HepG2 (cell line): Measurements from ENCODE around the gene IRGQ. TPM values are rescaled to one million over a fixed set of nuclear protein-coding genes. Genes with fewer than 3 reads are reported as not detected.
A peak's percentile ranks its signal among the peaks of the same experiment; 100 is the strongest.

ENCODE experiments used
- ASH2L ChIP-seq: fragments of 300-600, 200-600 bp; sonication (generic); IDR thresholded peaks from 2 replicates; pipeline ENCODE4 v1.7.0; 2017; ENCODE audit warnings: low read depth, mild to moderate bottlenecking, moderate library complexity, mixed read lengths, low read length; ENCODE audit not compliant: insufficient read length
- CBFB ChIP-seq: sonication (generic); formaldehyde crosslinking; IDR thresholded peaks from 2 replicates; pipeline ENCODE4 v1.4.0; 2020; ENCODE audit warnings: missing genetic modification reagents
- FIP1L1 ChIP-seq: fragments of 200-400 bp; formaldehyde crosslinking; IDR thresholded peaks from 2 replicates; pipeline ENCODE4 v1.6.1; 2018; ENCODE audit warnings: low read depth, mild to moderate bottlenecking, low read length, moderate library complexity, borderline replicate concordance; ENCODE audit not compliant: insufficient read depth
- GLI4 ChIP-seq: sonication (generic); formaldehyde crosslinking; IDR thresholded peaks from 2 replicates; pipeline ENCODE4 v1.5.1; 2020; ENCODE audit warnings: missing genetic modification reagents, mild to moderate bottlenecking, moderate library complexity, borderline replicate concordance
- KDM6A ChIP-seq: IDR thresholded peaks from 2 replicates; pipeline ENCODE4 v1.6.1; 2016; ENCODE audit warnings: low read depth
- PRMT3 ChIP-seq: sonication (generic); formaldehyde crosslinking; IDR thresholded peaks from 2 replicates; pipeline ENCODE4 v1.8.1; 2022; ENCODE audit warnings: low read depth, mild to moderate bottlenecking, moderate library complexity, missing genetic modification reagents, borderline replicate concordance
- SAP130 ChIP-seq: IDR thresholded peaks from 2 replicates; pipeline ENCODE4 v1.6.1; 2016; ENCODE audit warnings: low read depth
- YEATS4 ChIP-seq: sonication (generic); formaldehyde crosslinking; IDR thresholded peaks from 2 replicates; pipeline ENCODE4 v1.4.0; 2020; ENCODE audit warnings: missing genetic modification reagents, borderline replicate concordance
- ZNF160 ChIP-seq: sonication (generic); formaldehyde crosslinking; IDR thresholded peaks from 2 replicates; pipeline ENCODE4 v1.8.0; 2022; ENCODE audit warnings: mild to moderate bottlenecking, inconsistent platforms, missing genetic modification reagents
- ZNF331 ChIP-seq: sonication (generic); formaldehyde crosslinking; IDR thresholded peaks from 2 replicates; pipeline ENCODE4 v1.4.0; 2020; ENCODE audit warnings: missing genetic modification reagents
- polyA plus RNA-seq, 8 experiments: library from polyadenylated mRNA; depleted of rRNA in 3 of 8; stranded (reverse) in 7 of 8; unstranded in 1 of 8; fragments of >200 nt; fragmentation: Illumina TruSeq in 4 of 8; extraction: Trizol in 4 of 8; gene quantifications; 2 replicates each; pipeline versions ENCODE4 v1.2.1 to v1.2.3, GENCODE V29; 2011 to 2016; ENCODE audit warnings: low read depth in 4 of 8, missing spikeins in 1 of 8, mixed read lengths in 1 of 8; ENCODE audit not compliant: insufficient read depth in 1 of 8
- total RNA-seq, 5 experiments: library from RNA; depleted of rRNA; stranded (reverse); fragments of >200 nt; fragmentation: Illumina TruSeq; extraction: Trizol; gene quantifications; 2 replicates each; pipeline ENCODE4 v1.2.3, GENCODE V29; 2016; ENCODE audit warnings: low read depth in 1 of 5
- TF ChIP-seq, protein P1 (sequence below): sonication (generic); formaldehyde crosslinking; IDR thresholded peaks from 2 replicates; pipeline ENCODE4 v1.4.0; 2020; ENCODE audit warnings: missing genetic modification reagents
- TF ChIP-seq, protein P2 (sequence below): sonication (generic); formaldehyde crosslinking; IDR thresholded peaks from 2 replicates; pipeline ENCODE4 v1.4.0; 2020; ENCODE audit warnings: missing genetic modification reagents, mild to moderate bottlenecking, borderline replicate concordance
- TF ChIP-seq, protein P3 (sequence below): sonication (generic); formaldehyde crosslinking; conservative IDR thresholded peaks from 2 replicates; pipeline ENCODE4 v1.8.1; 2023; ENCODE audit warnings: missing genetic modification reagents
- TF ChIP-seq, protein P4 (sequence below): sonication (generic); formaldehyde crosslinking; IDR thresholded peaks from 2 replicates; pipeline ENCODE4 v1.4.0; 2020; ENCODE audit warnings: missing genetic modification reagents
- TF ChIP-seq, protein P5 (sequence below), 2 experiments: sonication (generic) in 1 of 2; formaldehyde crosslinking in 1 of 2; IDR thresholded peaks; 2 replicates each; pipeline versions ENCODE4 v1.4.0 to v1.6.1; 2018 to 2020; ENCODE audit warnings: missing genetic modification reagents in 2 of 2, borderline replicate concordance in 1 of 2, low read depth in 1 of 2, mild to moderate bottlenecking in 1 of 2, missing biosample characterization in 1 of 2

The IRGQ gene
- total and polyA plus RNA-seq, 2 of the 13 experiments (the other 11 are each of a cell fraction or from before 2014, with no cell fraction given) = 11.6 to 12.4 TPM

DNA sequence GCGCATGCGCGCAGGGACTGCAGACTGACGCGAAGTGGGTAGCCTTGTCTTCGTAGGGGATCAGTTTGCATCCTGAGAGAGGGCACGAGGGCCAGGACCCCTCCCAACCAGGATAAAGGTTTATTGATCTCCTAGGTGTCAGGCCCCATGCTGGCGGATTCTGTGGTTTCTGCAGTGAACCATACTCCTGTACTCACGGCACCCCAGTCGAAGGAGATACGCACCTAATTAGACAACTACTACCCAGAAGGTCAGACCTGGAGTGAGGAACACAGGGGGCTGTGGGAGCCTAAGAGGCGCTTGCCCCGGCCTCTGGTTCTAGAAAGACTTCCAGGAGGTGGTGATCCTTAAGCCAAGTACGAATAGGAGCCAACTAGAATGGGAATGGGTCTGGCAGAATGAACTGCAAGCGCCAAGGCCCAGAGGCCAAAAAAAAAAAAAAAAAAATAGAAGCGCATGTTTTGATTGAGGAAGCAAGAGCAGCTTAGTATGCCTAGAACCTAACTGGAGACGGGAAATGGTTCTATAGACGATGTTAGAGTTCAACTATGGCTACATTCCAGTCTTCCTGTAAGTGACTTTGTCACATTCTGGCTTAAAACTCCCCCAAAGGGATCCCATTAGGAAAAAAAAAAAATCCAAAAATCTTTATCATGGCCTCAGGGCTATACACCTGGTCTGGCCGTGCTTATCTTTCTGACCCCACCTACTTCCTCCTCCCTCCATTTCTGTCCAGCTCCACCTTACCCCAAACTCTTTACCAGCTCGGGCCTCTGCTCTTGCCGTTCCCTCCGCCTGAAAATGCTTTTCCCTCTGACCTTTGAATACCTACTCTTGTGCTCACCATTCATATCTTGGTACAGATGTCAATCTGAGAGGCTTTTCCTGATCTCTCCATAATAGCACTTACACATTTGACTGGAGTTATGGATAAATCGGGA is 24.4 kb upstream of the IRGQ start (continued):
- TF ChIP-seq, protein P1, sequence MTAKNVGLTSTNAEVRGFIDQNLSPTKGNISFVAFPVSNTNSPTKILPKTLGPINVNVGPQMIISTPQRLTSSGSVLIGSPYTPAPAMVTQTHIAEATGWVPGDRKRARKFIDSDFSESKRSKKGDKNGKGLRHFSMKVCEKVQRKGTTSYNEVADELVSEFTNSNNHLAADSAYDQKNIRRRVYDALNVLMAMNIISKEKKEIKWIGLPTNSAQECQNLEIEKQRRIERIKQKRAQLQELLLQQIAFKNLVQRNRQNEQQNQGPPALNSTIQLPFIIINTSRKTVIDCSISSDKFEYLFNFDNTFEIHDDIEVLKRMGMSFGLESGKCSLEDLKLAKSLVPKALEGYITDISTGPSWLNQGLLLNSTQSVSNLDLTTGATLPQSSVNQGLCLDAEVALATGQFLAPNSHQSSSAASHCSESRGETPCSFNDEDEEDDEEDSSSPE (CRISPR knock-in tag) = no peak
- TF ChIP-seq ASH2L (no peak), GLI4 (CRISPR knock-in tag) (no peak), KDM6A (no peak), ZNF160 (CRISPR knock-in tag) (no peak), ZNF331 (CRISPR knock-in tag) (no peak), YEATS4 (CRISPR knock-in tag) (no peak), PRMT3 (CRISPR knock-in tag) (no peak), SAP130 (no peak), FIP1L1 (no peak), CBFB (CRISPR knock-in tag) (no peak; the same call in 1 of the 2 replicates)
- TF ChIP-seq, protein P2, sequence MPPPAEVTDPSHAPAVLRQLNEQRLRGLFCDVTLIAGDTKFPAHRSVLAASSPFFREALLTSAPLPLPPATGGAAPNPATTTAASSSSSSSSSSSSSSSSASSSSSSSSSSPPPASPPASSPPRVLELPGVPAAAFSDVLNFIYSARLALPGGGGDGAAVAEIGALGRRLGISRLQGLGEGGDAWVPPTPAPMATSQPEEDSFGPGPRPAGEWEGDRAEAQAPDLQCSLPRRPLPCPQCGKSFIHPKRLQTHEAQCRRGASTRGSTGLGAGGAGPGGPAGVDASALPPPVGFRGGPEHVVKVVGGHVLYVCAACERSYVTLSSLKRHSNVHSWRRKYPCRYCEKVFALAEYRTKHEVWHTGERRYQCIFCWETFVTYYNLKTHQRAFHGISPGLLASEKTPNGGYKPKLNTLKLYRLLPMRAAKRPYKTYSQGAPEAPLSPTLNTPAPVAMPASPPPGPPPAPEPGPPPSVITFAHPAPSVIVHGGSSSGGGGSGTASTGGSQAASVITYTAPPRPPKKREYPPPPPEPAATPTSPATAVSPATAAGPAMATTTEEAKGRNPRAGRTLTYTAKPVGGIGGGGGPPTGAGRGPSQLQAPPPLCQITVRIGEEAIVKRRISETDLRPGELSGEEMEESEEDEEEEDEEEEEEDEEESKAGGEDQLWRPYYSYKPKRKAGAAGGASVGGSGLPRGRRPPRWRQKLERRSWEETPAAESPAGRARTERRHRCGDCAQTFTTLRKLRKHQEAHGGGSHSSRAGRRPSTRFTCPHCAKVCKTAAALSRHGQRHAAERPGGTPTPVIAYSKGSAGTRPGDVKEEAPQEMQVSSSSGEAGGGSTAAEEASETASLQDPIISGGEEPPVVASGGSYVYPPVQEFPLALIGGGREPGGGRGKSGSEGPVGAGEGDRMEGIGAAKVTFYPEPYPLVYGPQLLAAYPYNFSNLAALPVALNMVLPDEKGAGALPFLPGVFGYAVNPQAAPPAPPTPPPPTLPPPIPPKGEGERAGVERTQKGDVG = peak; percentile 78; the same call in 1 of the 2 replicates
- TF ChIP-seq, protein P3, sequence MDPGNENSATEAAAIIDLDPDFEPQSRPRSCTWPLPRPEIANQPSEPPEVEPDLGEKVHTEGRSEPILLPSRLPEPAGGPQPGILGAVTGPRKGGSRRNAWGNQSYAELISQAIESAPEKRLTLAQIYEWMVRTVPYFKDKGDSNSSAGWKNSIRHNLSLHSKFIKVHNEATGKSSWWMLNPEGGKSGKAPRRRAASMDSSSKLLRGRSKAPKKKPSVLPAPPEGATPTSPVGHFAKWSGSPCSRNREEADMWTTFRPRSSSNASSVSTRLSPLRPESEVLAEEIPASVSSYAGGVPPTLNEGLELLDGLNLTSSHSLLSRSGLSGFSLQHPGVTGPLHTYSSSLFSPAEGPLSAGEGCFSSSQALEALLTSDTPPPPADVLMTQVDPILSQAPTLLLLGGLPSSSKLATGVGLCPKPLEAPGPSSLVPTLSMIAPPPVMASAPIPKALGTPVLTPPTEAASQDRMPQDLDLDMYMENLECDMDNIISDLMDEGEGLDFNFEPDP (CRISPR knock-in tag) = 0 out of 2 replicates have a peak, but pooled peaks have one; percentile 73
- TF ChIP-seq, protein P4, sequence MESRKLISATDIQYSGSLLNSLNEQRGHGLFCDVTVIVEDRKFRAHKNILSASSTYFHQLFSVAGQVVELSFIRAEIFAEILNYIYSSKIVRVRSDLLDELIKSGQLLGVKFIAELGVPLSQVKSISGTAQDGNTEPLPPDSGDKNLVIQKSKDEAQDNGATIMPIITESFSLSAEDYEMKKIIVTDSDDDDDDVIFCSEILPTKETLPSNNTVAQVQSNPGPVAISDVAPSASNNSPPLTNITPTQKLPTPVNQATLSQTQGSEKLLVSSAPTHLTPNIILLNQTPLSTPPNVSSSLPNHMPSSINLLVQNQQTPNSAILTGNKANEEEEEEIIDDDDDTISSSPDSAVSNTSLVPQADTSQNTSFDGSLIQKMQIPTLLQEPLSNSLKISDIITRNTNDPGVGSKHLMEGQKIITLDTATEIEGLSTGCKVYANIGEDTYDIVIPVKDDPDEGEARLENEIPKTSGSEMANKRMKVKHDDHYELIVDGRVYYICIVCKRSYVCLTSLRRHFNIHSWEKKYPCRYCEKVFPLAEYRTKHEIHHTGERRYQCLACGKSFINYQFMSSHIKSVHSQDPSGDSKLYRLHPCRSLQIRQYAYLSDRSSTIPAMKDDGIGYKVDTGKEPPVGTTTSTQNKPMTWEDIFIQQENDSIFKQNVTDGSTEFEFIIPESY = peak; percentile 80
- TF ChIP-seq, protein P5, sequence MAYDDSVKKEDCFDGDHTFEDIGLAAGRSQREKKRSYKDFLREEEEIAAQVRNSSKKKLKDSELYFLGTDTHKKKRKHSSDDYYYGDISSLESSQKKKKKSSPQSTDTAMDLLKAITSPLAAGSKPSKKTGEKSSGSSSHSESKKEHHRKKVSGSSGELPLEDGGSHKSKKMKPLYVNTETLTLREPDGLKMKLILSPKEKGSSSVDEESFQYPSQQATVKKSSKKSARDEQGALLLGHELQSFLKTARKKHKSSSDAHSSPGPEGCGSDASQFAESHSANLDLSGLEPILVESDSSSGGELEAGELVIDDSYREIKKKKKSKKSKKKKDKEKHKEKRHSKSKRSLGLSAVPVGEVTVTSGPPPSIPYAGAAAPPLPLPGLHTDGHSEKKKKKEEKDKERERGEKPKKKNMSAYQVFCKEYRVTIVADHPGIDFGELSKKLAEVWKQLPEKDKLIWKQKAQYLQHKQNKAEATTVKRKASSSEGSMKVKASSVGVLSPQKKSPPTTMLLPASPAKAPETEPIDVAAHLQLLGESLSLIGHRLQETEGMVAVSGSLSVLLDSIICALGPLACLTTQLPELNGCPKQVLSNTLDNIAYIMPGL (CRISPR knock-in tag; IDR thresholded peaks at IDR 0.05; ENCODE audit: borderline replicate concordance in 1 of 2, low read depth in 1 of 2) = no peak
